ENCODE data around the gene ADGRB3.
"Not testable (repeated sequence)": the region's sequence is repeated elsewhere in the genome, so short reads cannot be mapped to it uniquely, and the experiment has no call there.

The ADGRB3 gene

DNA sequence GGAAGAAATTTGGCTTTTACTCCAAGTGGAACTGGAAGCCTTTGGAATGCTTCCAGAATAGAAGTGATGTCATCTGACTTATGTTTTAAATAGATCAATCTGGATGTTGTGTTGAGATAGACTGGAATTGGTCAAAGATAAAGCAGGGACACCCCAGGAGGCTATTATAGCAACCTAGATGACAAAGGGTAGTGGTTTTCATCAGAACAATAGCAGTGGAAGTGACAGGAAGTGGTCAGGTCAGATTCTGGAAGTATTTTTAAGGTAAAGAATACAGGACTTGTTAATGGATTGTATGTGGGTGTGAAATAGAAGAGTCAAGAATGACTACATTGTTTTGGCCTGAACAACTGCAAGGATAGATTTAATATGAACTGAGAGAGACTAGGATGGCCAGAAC lies 191.4 kb downstream of the ADGRB3 start:
- DNase-seq (ENCODE audit: low spot score): no peak

DNA sequence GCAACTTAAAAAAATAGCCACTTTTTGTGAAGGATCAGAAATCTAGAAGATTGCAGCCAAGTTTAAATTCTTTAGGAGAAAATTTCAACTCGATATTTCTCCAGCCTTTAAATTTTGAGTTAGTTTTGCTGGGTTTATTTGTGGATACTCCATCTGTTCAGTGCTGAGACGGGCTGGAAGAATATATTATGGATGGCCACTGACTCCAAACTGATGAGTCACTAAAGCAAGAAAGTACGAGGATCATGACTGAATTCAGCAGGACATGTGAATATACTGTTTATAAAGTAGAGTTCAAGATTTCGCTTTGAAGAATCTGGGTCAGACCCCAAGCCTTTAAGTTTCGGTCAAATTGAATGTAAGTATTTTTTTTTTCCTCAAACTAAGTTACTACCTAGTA lies 199.5 kb downstream of the ADGRB3 start:
- no peak for DNase-seq (ENCODE audit: low spot score)

DNA sequence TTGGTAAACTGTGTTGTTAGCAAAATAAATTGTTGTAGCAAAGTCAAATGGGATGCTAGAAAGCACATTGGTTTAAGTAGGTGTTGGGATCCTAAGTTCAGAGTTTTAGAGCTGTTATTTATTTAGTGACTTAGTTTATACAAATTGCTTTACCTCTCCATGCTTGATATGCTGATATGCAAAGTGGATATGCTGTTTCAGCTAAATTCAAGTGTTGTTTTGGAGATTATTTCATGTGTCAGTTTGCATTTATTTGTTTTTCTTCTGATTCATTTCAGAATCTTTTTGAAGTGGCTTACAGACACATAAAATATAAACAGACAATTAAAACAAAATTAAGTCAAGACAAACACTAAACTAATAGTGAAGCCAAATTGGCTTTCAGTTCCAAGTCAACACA lies 203.5 kb downstream of the ADGRB3 start:
- DNase-seq (ENCODE audit: low spot score): no peak

DNA sequence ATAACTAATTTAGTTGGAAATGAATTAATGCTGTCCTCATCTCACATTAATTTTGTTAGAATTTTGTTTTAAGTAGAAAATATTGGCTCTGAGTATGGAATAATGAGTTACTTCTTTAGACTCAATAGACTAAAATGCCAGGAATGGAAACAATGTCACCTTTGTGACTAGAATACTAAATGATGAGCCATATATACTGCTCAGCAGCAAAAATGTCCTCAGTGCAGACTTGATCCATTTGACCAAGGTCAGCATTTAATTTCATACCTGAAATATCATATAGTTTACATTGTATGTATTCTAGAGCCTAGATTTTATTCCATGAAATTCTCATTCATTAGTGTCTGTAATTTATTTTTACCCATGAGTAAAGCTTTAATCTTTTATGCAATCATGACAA lies 217.7 kb downstream of the ADGRB3 start:
- DNase-seq (ENCODE audit: low spot score): no peak

DNA sequence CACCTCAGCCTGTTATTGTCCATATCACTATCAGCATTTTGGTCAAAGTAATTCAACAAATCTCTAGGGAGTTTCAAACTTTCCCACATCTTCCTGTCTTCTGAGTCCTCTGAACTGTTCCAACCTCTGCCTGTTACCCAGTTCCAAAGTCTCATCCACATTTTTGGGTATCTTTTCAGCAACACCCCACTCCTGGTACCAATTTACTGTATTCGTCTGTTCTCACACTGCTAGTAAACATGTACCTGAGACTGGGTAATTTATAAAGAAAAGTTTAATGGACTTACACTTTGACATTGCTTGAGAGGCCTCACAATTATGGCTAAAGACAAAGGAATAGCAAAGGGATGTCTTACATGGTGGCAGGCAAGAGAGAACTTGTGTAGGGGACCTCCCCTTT lies 224.2 kb downstream of the ADGRB3 start:
- DNase-seq (ENCODE audit: low spot score): no peak

DNA sequence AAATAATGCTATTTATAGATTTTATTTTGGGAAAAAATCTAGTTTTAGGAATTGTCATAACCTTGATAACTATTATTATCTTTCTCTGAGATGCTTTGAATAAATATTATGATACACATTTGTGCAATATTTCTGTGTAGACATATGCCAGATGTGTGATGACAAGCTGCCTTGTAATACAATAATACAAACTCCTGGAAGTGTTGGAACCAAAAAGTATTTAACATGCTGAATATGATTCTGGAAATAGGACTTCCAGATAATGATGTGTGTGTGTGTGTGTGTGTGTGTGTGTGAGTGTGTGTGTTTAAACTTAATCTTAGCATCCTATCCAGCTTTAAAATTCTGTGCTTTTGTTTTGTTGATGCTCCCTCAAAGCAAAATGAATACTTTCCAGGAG lies 233.6 kb downstream of the ADGRB3 start:
- no peak for DNase-seq (ENCODE audit: low spot score)

DNA sequence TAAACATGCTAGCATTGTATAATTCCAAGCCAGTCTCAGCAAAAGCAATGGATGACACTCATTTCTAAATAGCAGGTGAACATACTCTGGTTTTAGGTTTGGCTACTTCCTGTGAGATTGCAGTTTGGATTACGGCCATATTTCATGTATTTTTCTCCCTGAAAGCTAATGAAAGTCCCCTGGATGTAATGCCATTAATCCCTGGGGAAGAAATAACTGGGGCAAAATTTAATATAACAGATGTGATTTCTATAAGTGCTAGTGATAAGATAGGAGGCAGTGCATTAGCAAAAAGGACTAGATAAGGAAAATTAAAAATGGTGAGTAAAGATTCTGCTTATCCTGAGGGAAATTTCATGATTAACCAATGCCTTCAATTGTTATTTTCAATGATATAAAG lies 238.2 kb downstream of the ADGRB3 start:
- no peak for DNase-seq (ENCODE audit: low spot score)

DNA sequence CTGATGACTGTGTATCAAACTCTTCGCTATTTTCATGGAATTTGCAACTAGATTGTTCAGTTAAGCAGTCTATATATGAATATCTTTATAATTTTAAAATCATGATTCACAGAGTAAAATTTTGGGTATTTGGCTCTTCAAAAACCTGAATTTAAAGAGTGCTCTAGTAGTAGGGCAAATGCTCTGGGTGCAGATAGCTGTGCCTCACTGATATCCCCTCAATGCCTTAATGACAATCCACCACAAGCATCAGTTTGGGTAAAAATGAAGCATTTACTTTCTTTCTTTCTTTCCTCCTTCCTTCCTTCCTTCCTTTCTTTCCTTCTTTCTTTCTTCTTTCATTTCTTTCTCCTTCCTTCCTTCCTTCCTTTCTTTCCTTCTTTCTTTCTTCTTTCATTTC lies 239.7 kb downstream of the ADGRB3 start:
- no peak for DNase-seq (ENCODE audit: low spot score)

DNA sequence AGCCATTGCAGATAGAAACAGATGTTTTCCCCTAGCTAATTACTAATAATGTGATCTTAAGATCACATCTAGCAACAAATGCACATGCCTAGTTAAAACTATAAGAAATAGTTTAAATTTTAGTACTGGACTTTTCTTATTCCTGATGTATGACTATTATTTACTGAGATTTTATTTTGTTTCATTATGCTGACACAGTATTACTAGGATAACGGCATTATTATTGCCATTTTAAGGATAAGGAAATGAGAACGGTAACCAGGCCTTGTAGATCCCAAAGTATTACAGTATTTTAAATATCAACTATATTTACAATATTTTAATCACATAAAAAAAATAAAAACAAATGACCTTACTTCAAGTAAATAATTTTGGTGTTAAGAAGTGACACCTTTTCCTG lies 240.3 kb downstream of the ADGRB3 start:
- no peak for DNase-seq (ENCODE audit: low spot score)

DNA sequence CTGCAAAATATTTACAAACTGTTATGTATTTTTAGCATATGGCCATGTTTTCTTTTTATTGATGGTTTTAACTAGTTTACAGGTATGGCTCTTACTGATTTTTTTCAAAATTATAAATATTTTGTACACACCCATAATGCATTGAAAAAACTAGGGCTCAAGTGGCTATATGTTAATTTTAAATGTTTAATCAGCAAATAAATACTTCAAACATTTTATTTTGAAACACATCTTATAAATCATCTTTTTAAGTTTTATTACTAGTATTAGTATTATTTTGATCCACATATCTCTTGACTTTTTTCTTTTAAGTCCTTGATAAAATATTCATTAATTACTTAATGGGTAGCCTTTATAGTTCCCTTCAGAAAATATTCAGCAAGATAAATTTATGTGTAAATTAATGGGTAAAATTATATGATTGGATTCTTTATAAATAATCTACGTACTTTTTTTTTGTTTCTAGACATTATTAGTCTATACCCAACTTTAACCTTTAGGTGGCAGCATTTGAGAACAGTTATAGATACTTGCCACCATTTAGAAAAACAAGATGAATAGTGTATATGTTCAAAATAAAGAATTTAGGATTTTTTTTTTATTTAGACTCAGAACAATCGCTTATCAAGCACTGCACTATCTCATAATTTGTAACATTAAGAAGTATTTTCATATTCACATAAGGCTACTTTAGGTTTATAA lies 241.9 kb downstream of the ADGRB3 start:
- DNase-seq (ENCODE audit: low spot score): peak; percentile 36

DNA sequence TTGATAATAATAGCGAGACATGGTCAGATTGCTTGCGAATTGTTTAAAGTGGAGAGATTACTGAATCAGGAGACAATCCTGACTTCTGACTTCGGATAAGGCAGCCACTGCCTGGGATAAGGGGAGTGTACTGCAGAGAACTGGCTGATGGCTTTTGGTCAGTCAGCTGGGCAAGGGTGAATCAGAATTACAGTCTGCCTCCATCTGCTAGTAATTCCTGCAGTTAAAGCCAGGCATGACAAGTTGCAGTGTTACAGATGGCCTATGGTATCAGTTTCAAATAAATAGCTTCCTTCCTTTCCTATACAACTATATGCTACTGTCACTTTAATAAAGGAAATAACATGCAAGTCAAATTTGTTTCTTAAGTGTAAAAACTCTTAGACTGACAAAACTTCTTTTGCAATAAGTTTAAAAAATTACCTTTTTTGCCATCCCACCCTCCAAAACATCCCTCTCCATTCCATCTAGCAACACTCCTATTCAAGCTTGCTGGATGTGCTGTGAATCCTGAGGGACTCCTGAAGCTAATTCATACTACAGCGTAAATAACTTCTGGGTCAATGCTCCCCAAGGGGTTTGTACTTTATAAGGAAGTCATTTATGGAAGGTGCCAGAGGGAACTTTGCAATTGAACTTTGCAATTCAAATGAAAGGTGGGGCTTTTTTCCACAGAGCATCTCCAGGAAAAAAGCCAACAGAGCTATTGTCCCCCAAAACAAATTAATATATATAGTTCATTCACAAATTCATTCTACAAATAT lies 245.2 kb downstream of the ADGRB3 start:
- DNase-seq (ENCODE audit: low spot score): no peak

DNA sequence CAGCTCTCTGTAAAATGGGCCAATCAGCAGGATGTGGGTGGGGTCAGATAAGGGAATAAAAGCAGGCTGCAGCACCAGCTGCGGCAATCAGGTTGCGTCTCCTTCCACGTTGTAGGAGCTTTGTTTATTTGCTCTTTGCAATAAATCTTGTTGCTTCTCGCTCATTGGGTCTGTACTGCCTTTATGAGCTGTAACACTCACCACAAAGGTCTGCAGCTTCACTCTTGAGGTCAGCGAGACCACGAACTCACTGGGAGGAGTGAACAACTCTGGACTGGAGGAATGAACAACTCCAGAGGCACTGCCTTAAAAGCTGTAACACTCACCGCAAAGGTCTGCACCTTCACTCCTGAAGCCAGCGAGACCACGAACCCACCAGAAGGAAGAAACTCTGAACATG lies 248.2 kb downstream of the ADGRB3 start:
- DNase-seq (ENCODE audit: low spot score): not testable (repeated sequence)

DNA sequence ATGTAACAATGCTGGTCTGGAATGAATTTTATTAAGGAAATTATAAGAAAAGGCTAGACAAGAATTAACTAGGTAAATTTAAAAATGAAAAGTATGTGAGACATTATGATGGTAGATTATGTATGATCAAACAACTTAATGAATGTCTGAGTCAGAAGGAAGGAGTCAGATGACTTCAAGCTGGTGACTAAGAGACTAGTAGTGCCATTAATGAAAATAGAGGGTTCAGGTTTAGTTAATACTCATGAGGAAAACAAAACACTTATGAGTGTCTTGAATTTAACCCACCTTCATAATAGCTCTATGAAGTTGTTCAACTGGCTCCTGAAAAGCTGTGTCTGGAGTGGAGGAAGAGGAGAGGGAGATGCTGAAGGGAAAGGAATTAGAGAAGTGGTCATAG lies 256.3 kb downstream of the ADGRB3 start:
- DNase-seq (ENCODE audit: low spot score): no peak

DNA sequence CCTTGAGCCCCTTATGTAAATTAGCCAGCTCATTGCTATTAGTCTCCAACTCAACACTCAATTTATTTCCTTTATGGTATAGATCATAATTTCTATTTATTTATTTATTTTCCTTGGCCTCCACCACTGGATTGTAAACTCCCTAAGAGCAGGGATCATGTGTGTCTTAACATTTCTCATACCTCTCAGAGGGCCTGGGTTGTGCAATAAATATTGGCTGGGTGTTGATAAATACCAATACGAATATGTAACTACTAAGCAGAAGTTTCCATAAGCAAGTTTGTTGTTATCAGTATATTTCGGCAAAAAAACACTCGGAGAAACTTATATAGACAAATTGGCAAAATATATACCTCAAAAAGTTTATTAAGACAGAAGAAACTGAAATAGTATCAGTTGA lies 257.4 kb downstream of the ADGRB3 start:
- no peak for DNase-seq (ENCODE audit: low spot score)

DNA sequence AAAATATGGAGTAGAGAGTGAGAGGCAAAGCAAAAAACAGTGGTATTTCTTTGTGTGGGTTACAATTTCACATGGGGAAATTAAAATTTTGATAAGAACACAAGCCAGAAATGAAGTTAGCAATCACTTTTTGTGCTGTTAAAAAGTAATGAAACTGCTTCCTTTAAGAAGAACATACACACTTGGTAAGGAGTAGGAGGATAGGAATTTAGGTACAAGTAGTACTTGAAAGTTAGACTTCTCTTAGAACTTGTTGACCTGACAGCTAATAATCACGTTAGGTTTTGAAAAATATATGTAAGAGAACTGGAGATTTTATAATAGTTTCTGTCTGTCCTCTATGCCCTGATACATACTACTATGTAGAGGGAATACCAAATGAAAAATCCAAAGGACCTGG lies 260.8 kb downstream of the ADGRB3 start:
- no peak for DNase-seq (ENCODE audit: low spot score)

DNA sequence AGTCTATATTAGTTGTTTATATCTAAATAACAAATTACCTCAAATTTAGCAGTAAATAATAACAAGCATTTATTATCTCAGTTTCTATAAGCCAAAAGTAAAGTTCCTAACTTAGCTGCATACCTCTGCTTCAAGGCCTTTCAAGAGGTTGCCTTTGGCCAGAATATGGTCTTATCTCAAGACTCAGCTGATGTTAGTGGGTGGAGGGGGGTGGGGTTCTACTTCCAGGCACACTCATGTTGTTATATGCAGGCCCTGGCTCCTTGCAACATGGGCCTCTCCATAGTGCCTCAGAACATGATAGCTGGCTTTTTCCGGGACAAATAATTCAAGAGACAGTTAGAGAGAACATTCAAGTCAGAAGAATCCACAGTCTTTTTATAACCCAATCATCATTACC lies 266.0 kb downstream of the ADGRB3 start:
- no peak for DNase-seq (ENCODE audit: low spot score)

DNA sequence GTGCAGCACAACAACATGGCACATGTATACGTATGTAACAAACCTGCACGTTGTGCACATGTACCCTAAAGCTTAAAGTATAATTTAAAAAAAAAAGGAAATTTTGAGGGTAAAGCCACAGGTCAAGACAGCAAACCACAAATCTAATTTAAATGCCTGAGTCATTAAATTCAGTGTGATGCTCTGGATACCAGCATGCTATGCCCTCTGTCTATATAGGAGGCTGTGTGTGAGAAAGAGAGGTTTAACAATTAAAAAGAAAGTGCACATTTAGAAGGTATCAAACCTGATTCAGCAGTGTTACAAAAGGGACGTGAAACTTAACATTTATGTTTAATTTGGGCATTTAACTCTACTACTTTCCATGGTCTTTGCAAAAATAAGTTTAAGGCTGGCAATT lies 276.3 kb downstream of the ADGRB3 start:
- no peak for DNase-seq (ENCODE audit: low spot score)

DNA sequence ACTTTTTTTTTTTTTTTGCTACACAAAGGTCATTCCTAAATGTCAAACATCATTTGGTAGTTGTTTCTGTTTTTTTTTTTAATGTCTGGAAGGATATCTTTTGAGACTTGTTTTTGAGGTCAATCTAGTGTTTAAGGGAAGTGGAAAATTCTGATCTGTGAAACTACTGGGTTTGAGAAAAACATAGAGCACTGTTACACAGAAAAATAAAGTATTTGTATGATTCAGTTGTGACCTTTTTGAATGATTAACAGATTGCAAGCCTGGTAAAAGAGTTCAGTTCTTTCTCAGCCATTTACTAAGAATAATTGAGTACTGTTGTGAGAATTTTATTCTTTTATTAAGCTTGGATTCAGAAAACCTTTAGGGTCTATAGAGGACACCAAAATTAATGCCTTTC lies 276.7 kb downstream of the ADGRB3 start:
- DNase-seq (ENCODE audit: low spot score): no peak

DNA sequence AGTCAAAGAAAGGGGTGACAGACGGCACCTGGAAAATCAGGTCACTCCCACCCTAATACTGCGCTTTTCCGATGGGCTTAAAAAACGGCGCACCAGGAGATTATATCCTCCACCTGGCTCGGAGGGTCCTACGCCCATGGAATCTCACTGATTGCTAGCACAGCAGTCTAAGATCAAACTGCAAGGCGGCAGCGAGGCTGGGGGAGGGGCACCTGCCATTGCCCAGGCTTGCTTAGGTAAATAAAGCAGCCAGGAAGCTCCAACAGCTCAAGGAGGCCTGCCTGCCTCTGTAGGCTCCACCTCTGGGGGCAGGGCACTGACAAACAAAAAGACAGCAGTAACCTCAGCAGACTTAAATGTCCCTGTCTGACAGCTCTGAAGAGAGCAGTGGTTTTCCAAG lies 277.7 kb downstream of the ADGRB3 start:
- DNase-seq (ENCODE audit: low spot score): not testable (repeated sequence)

DNA sequence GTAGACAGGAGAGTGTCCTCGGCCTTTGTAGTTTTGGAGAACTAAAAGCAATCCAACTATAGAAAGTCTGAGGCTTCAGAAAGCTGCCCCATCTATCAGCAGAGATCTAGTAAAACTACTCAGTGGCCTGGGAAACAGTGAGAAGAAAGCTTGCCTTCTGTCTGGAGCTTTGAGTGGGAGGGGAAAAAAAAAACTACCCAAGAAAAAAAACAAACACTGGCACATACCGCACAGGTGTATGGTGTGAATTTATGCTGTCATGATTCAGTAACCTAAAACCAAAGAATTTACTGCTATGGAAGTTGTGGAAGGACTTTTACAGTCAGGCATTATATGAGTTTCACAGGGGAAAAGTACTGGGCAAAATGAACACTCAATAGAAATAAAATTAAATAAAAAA lies 280.5 kb downstream of the ADGRB3 start:
- DNase-seq (ENCODE audit: low spot score): no peak

DNA sequence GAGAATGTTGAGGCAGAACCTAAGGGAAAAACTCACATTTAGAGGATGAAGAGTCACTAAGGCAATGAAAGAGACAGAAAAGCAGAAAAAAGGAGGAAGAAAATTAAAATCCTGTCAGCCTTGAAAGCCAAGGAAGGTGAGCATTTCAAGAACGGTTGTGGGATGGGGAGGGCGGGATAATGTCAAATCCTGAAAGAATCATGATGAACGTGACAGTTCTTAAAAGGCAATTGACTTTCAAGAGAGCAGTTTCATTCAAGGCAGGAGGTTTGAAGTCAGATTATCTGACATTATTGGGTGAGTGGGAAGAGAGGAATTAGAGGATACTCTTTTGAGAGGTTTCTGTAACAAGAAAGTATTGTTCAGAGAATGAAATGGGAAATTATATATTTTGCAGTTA lies 284.5 kb downstream of the ADGRB3 start:
- DNase-seq (ENCODE audit: low spot score): no peak

DNA sequence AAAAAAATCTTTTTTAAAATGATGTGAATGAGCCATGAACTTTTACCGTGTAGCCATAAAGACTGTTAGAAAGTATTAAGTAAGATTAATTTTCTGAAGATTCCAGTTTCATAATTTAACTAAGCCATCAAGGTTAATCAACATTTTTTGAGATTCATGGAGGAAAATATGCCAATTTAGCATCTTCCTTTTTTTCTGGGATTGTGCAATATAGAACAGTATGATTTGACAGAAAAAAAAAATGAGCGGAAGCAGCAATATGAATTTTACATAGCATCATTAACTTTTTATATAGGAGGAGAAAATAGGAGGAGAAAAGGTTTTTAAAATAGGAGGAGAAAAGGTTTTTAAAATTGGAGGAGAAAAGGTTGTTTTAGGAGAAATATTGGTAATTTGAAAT lies 306.3 kb downstream of the ADGRB3 start:
- DNase-seq (ENCODE audit: low spot score): no peak

DNA sequence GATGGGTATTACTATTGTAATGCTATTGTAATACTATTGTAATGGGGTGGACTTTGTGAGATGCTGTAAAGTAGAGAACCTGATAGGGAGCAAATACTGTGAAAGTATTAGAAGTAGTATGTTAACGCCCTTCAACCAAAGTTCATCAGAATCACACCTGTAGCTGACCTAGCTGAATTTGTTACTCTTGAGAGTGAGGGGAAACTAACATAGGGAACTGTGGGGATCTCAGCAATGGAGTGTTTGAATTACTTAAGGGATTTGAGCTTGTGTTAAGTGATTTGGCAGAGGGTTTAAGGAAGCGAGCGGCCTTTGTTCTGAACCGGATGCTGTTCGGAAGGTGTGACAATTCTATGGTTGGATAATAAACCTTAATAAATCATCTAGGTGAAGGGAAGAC lies 312.6 kb downstream of the ADGRB3 start:
- no peak for DNase-seq (ENCODE audit: low spot score)

DNA sequence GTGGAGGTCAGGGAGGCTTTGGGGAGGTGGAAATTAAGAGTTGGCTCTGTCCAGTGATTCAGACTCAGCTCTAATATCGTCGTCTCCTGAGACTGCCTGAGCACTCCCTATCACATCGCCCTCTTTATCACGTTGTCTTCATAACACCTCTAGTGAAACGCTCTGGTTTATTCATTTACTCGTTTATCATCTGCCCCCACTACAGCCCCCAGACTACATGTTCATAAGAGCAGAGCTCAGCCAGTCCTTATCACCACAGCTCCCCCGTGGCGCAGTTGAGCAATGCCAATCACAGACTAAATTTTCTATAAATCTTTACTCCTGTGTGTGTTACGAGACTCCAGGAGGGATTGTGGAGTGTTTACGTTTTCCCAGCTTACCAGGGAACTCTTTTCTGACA lies 316.2 kb downstream of the ADGRB3 start:
- no peak for DNase-seq (ENCODE audit: low spot score)
